Glomerular endothelial cell (primary cell): ENCODE results near the gene RASGRF2. TPM values are rescaled to one million over a fixed set of nuclear protein-coding genes. Genes with fewer than 3 reads are reported as not detected.

ENCODE experiments used
- DNase-seq: peaks from one replicate; pipeline ENCODE4 v3.0.0-alpha.2; 2011; ENCODE audit warnings: low read depth, low spot score; ENCODE audit errors: extremely low read depth
- total RNA-seq: library from RNA; depleted of rRNA; stranded (reverse); fragments of >200 nt; gene quantifications from 2 replicates; pipeline ENCODE4 v1.2.3, GENCODE V29; 2015

RASGRF2 gene
- total RNA-seq, 1 donor from 2014 or later = 15.8 TPM

- DNase-seq = no peak
Observed at GRCh38 chr5:81165493-81166119, 205.4 kb downstream of the RASGRF2 start.

- DNase-seq = no peak
Observed at GRCh38 chr5:81166430-81166829, 206.3 kb downstream of the RASGRF2 start.

- no peak for DNase-seq
Observed at GRCh38 chr5:81167078-81167477, 206.9 kb downstream of the RASGRF2 start.

- no peak for DNase-seq
Observed at GRCh38 chr5:81167544-81167943, 207.4 kb downstream of the RASGRF2 start.

- no peak for DNase-seq
Observed at GRCh38 chr5:81169924-81170323, 209.8 kb downstream of the RASGRF2 start.

- no peak for DNase-seq
Observed at GRCh38 chr5:81171769-81172168, 211.6 kb downstream of the RASGRF2 start.

GRCh38 chr5:81172710-81173109 lies 212.5 kb downstream of the RASGRF2 start:
- no peak for DNase-seq

GRCh38 chr5:81177061-81177460 lies 216.9 kb downstream of the RASGRF2 start:
- no peak for DNase-seq

- no peak for DNase-seq
Observed at GRCh38 chr5:81179959-81180358, 219.8 kb downstream of the RASGRF2 start.

GRCh38 chr5:81180780-81181460 lies 220.8 kb downstream of the RASGRF2 start:
- DNase-seq = no peak

GRCh38 chr5:81181576-81182316 lies 221.6 kb downstream of the RASGRF2 start:
- no peak for DNase-seq

GRCh38 chr5:81182396-81183390 lies 222.5 kb downstream of the RASGRF2 start:
- no peak for DNase-seq

- DNase-seq = no peak
Observed at GRCh38 chr5:81183811-81184748, 223.9 kb downstream of the RASGRF2 start.

- DNase-seq = no peak
Observed at GRCh38 chr5:81184749-81185110, 224.6 kb downstream of the RASGRF2 start.

- DNase-seq = no peak
Observed at GRCh38 chr5:81187885-81188284, 227.7 kb downstream of the RASGRF2 start.

- DNase-seq = no peak
Observed at GRCh38 chr5:81188962-81189361, 228.8 kb downstream of the RASGRF2 start.

- DNase-seq = no peak
Observed at GRCh38 chr5:81189875-81190498, 229.8 kb downstream of the RASGRF2 start.

GRCh38 chr5:81191726-81192372 lies 231.7 kb downstream of the RASGRF2 start:
- no peak for DNase-seq

GRCh38 chr5:81192373-81192750 lies 232.2 kb downstream of the RASGRF2 start:
- no peak for DNase-seq
